Measurements from ENCODE around the gene SNAP47.

SNAP47 gene

GRCh38 chr1:227730630-227731151 is 4.5 kb upstream of the SNAP47 start:
- Histone ChIP-seq H3K9me2 (ENCODE audit: low read depth, low read length) (no peaks in the 10 kb centered on the region), H2AFZ (ENCODE audit: low read length) (no peak overlapping the region), H4K20me1 (ENCODE audit: insufficient read depth, low read length) (no peaks in the 10 kb centered on the region), H3K27ac (ENCODE audit: low read depth, low read length, poor library complexity, severe bottlenecking) (peak overlapping the region; percentile 12), H3F3A (ENCODE audit: insufficient read depth, low read length) (no peaks in the 10 kb centered on the region), H3K4me1 (ENCODE audit: insufficient read depth, low read length, severe bottlenecking) (peaks cover 32% of the 10 kb centered on the region), H3K4me2 (ENCODE audit: low read length) (no peak overlapping the region), H3K27me3 (ENCODE audit: insufficient read depth, low read length) (no peaks in the 10 kb centered on the region), H3K9me3 (ENCODE audit: low read length) (no peaks in the 10 kb centered on the region), H3K4me3 (ENCODE audit: low read depth, low read length, poor library complexity, severe bottlenecking) (no peak overlapping the region), H3K9ac (ENCODE audit: low read length) (no peak overlapping the region), H3K79me2 (ENCODE audit: insufficient read depth, low read length) (peaks cover 9% of the 10 kb centered on the region), H3K36me3 (ENCODE audit: insufficient read depth, low read length) (peaks cover 30% of the 10 kb centered on the region; the same call in 1 of the 2 replicates)
- TF ChIP-seq CTCF (IDR thresholded peaks at IDR 0.05; ENCODE audit: low read length): peak; percentile 25
- TF ChIP-seq EZH2 (IDR thresholded peaks at IDR 0.05; ENCODE audit: borderline replicate concordance, low read length): no peak

GRCh38 chr1:227731241-227731677 is 4.0 kb upstream of the SNAP47 start:
- Histone ChIP-seq H3F3A (ENCODE audit: insufficient read depth, low read length) (no peaks in the 10 kb centered on the region), H3K27me3 (ENCODE audit: insufficient read depth, low read length) (no peaks in the 10 kb centered on the region), H3K4me1 (ENCODE audit: insufficient read depth, low read length, severe bottlenecking) (peaks cover 38% of the 10 kb centered on the region), H3K9me3 (ENCODE audit: low read length) (no peaks in the 10 kb centered on the region), H3K79me2 (ENCODE audit: insufficient read depth, low read length) (peaks cover 14% of the 10 kb centered on the region), H3K27ac (ENCODE audit: low read depth, low read length, poor library complexity, severe bottlenecking) (no peak overlapping the region), H3K4me3 (ENCODE audit: low read depth, low read length, poor library complexity, severe bottlenecking) (no peak overlapping the region), H3K9me2 (ENCODE audit: low read depth, low read length) (no peaks in the 10 kb centered on the region), H3K9ac (ENCODE audit: low read length) (no peak overlapping the region), H3K36me3 (ENCODE audit: insufficient read depth, low read length) (peaks cover 30% of the 10 kb centered on the region; the same call in 1 of the 2 replicates), H4K20me1 (ENCODE audit: insufficient read depth, low read length) (no peaks in the 10 kb centered on the region), H2AFZ (ENCODE audit: low read length) (no peak overlapping the region), H3K4me2 (ENCODE audit: low read length) (no peak overlapping the region)
- TF ChIP-seq CTCF (IDR thresholded peaks at IDR 0.05; ENCODE audit: low read length): no peak
- no peak for TF ChIP-seq EZH2 (IDR thresholded peaks at IDR 0.05; ENCODE audit: borderline replicate concordance, low read length)

- Histone ChIP-seq H4K20me1 (ENCODE audit: insufficient read depth, low read length) (no peaks in the 10 kb centered on the region), H3K27me3 (ENCODE audit: insufficient read depth, low read length) (no peaks in the 10 kb centered on the region), H3K9me3 (ENCODE audit: low read length) (no peaks in the 10 kb centered on the region), H3K27ac (ENCODE audit: low read depth, low read length, poor library complexity, severe bottlenecking) (no peak overlapping the region), H3K36me3 (ENCODE audit: insufficient read depth, low read length) (peaks cover 30% of the 10 kb centered on the region; the same call in 1 of the 2 replicates), H3K4me2 (ENCODE audit: low read length) (no peak overlapping the region), H3K9ac (ENCODE audit: low read length) (no peak overlapping the region), H2AFZ (ENCODE audit: low read length) (no peak overlapping the region), H3F3A (ENCODE audit: insufficient read depth, low read length) (no peaks in the 10 kb centered on the region), H3K79me2 (ENCODE audit: insufficient read depth, low read length) (peaks cover 15% of the 10 kb centered on the region), H3K4me1 (ENCODE audit: insufficient read depth, low read length, severe bottlenecking) (peaks cover 44% of the 10 kb centered on the region), H3K4me3 (ENCODE audit: low read depth, low read length, poor library complexity, severe bottlenecking) (no peak overlapping the region), H3K9me2 (ENCODE audit: low read depth, low read length) (no peaks in the 10 kb centered on the region)
- TF ChIP-seq EZH2 (IDR thresholded peaks at IDR 0.05; ENCODE audit: borderline replicate concordance, low read length) (no peak), CTCF (IDR thresholded peaks at IDR 0.05; ENCODE audit: low read length) (no peak)
These were observed 3.3 kb upstream of the SNAP47 start for GRCh38 chr1:227731696-227732585.

All from OCI-LY1 (cell line).